ENCODE data around the gene C12orf60.

DNA sequence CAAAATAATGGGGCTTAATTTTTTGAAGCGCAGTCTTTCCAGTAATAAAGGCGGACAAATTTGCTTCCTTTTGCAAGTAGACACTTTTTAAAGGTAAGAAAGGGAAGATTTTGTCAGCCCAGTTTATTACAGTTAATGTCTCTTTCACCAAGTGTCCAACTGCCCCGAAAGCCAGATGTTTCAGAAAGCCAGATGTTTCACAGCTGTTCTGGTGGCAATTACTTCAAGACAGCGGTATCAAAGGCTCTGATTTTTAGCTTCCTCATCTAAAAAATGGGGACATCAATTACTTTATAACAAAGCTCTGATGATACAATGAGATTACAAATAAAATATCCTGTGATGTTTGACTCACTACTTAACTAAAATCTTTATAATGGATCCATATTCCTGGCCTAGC, 1.2 kb upstream of the C12orf60 start:
- TF ChIP-seq ZFX (IDR thresholded peaks at IDR 0.05) (no peak), CEBPB (IDR thresholded peaks at IDR 0.05; ENCODE audit: low read depth) (no peak), POLR2A (IDR thresholded peaks at IDR 0.05; ENCODE audit: borderline replicate concordance, extremely low read depth, insufficient read depth, insufficient read length) (no peak), TCF7L2 (IDR thresholded peaks at IDR 0.05; ENCODE audit: borderline replicate concordance, extremely low read depth, insufficient read depth, insufficient read length) (no peak)
- TF ChIP-seq, protein P1, sequence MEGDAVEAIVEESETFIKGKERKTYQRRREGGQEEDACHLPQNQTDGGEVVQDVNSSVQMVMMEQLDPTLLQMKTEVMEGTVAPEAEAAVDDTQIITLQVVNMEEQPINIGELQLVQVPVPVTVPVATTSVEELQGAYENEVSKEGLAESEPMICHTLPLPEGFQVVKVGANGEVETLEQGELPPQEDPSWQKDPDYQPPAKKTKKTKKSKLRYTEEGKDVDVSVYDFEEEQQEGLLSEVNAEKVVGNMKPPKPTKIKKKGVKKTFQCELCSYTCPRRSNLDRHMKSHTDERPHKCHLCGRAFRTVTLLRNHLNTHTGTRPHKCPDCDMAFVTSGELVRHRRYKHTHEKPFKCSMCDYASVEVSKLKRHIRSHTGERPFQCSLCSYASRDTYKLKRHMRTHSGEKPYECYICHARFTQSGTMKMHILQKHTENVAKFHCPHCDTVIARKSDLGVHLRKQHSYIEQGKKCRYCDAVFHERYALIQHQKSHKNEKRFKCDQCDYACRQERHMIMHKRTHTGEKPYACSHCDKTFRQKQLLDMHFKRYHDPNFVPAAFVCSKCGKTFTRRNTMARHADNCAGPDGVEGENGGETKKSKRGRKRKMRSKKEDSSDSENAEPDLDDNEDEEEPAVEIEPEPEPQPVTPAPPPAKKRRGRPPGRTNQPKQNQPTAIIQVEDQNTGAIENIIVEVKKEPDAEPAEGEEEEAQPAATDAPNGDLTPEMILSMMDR (IDR thresholded peaks at IDR 0.05 in 2 of 3, conservative IDR thresholded peaks at IDR 0.05 in 1 of 3; ENCODE audit: borderline replicate concordance in 1 of 3, insufficient read depth in 1 of 3, low read depth in 2 of 3, low read length in 2 of 3): no peak
- TF ChIP-seq, protein P2, sequence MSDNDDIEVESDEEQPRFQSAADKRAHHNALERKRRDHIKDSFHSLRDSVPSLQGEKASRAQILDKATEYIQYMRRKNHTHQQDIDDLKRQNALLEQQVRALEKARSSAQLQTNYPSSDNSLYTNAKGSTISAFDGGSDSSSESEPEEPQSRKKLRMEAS (IDR thresholded peaks at IDR 0.05): no peak
